KMS-11 (cell line): Measurements from ENCODE around the gene RCAN1.
A peak's percentile ranks its signal among the peaks of the same experiment; 100 is the strongest.

Experiments
- H2AFZ ChIP-seq: fragments of 200-600 bp; sonication (generic); 2 replicates; pipeline ENCODE4 v1.6.1; 2016; ENCODE audit warnings: antibody characterized with exemption, mixed run types, low read depth
- H3K27ac ChIP-seq: fragments of 200-600 bp; sonication (generic); 2 replicates; pipeline ENCODE4 v1.6.1; 2016; ENCODE audit warnings: mild to moderate bottlenecking, mixed run types
- H3K27me3 ChIP-seq: fragments of 200-600 bp; sonication (generic); 2 replicates; pipeline ENCODE4 v1.6.1; 2017; ENCODE audit warnings: mild to moderate bottlenecking, low read depth, mixed run types, moderate library complexity; ENCODE audit not compliant: insufficient read depth
- H3K36me3 ChIP-seq: fragments of 200-600 bp; sonication (generic); 2 replicates; pipeline ENCODE4 v1.6.1; 2017; ENCODE audit warnings: mild to moderate bottlenecking, mixed run types; ENCODE audit not compliant: insufficient read depth
- H3K4me1 ChIP-seq: fragments of 200-600 bp; sonication (generic); 2 replicates; pipeline ENCODE4 v1.6.1; 2016; ENCODE audit warnings: mild to moderate bottlenecking, low read depth, mixed run types; ENCODE audit not compliant: poor library complexity, severe bottlenecking
- H3K4me2 ChIP-seq: fragments of 200-600 bp; sonication (generic); 2 replicates; pipeline ENCODE4 v1.7.0; 2016; ENCODE audit warnings: mild to moderate bottlenecking, mixed run types
- H3K4me3 ChIP-seq: fragments of 200-600 bp; sonication (generic); IDR thresholded peaks from 2 replicates; pipeline ENCODE4 v1.6.1; 2017; ENCODE audit warnings: low read depth, low read length, mixed read lengths; ENCODE audit not compliant: insufficient read depth
- H3K79me2 ChIP-seq: fragments of 200-600 bp; sonication (generic); 2 replicates; pipeline ENCODE4 v1.6.1; 2016; ENCODE audit warnings: low read depth, mixed run types; ENCODE audit not compliant: insufficient read depth
- H3K9ac ChIP-seq: fragments of 200-600 bp; sonication (generic); 2 replicates; pipeline ENCODE4 v1.6.1; 2016; ENCODE audit warnings: mild to moderate bottlenecking, mixed run types
- H4K20me1 ChIP-seq: fragments of 200-600 bp; sonication (generic); 2 replicates; pipeline ENCODE4 v1.6.1; 2016; ENCODE audit warnings: mild to moderate bottlenecking, mixed run types; ENCODE audit not compliant: insufficient read depth
- TF ChIP-seq, protein P1 (sequence below): fragments of 200-600 bp; sonication (generic); conservative IDR thresholded peaks from 2 replicates; pipeline ENCODE4 v1.6.1; 2017; ENCODE audit warnings: low read depth, mild to moderate bottlenecking, antibody characterized with exemption, low read length, moderate library complexity, mixed read lengths

Gene RCAN1

DNA sequence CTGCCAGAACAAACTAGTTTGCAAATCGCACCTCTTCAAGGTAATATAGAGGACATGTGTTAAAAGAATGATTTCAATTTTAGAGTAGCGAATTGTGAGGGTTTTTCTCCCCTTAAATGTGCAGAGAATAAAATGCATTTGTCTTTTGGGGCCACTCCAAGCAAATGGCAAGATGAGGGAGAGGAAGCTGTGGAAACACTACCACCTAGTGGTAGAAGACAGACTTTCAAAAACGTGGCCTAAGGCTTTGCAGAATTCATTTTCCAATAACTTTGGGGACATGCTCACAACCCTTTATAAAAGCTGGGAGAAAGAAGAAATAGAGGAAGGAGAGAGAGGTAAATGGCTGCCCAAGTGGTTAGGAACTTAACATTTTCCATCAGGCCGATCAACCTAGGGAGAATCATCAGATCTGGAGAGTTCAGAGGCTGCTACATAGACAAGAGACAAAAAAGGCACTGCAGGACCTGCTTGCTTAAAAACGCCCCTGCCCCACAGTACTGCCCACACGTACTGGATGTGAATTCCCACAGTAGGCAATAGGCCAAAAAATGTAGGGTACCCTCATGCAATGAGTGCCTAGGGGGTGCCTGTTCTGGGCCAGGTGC is 15.7 kb upstream of the RCAN1 start:
- H3K4me1 ChIP-seq, result no peaks in the 10 kb centered on the region
- H3K4me2 ChIP-seq, result no peak overlapping the region
- TF ChIP-seq, protein P1, sequence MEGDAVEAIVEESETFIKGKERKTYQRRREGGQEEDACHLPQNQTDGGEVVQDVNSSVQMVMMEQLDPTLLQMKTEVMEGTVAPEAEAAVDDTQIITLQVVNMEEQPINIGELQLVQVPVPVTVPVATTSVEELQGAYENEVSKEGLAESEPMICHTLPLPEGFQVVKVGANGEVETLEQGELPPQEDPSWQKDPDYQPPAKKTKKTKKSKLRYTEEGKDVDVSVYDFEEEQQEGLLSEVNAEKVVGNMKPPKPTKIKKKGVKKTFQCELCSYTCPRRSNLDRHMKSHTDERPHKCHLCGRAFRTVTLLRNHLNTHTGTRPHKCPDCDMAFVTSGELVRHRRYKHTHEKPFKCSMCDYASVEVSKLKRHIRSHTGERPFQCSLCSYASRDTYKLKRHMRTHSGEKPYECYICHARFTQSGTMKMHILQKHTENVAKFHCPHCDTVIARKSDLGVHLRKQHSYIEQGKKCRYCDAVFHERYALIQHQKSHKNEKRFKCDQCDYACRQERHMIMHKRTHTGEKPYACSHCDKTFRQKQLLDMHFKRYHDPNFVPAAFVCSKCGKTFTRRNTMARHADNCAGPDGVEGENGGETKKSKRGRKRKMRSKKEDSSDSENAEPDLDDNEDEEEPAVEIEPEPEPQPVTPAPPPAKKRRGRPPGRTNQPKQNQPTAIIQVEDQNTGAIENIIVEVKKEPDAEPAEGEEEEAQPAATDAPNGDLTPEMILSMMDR, result peak; percentile 91
- H2AFZ ChIP-seq, result no peak overlapping the region
- H3K36me3 ChIP-seq, result no peaks in the 10 kb centered on the region
- no peaks in the 10 kb centered on the region for H3K79me2 ChIP-seq
- no peaks in the 10 kb centered on the region for H4K20me1 ChIP-seq
- no peak overlapping the region for H3K27ac ChIP-seq
- H3K9ac ChIP-seq, result no peak overlapping the region
- H3K4me3 ChIP-seq, result no peak overlapping the region
- no peaks in the 10 kb centered on the region for H3K27me3 ChIP-seq

DNA sequence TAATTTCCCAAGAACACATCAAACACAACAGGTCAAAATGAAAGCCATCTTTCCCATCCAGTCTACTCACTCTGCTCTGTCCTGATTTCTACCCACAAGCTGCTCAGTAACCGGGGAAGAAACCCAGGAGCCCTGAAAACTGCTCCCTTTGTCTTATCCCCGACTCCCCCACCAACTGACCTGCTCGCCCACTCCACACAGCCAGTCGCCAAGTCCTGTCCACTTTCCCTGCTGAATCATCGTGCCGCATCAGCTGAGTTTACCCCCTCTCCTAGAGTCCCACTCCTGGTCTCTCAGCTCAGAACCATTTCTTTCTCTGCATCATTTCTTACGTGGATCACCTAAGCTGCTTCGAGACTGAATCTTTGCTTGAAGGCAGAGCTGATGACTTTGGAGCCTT is 11.2 kb upstream of the RCAN1 start:
- no peaks in the 10 kb centered on the region for H4K20me1 ChIP-seq

DNA sequence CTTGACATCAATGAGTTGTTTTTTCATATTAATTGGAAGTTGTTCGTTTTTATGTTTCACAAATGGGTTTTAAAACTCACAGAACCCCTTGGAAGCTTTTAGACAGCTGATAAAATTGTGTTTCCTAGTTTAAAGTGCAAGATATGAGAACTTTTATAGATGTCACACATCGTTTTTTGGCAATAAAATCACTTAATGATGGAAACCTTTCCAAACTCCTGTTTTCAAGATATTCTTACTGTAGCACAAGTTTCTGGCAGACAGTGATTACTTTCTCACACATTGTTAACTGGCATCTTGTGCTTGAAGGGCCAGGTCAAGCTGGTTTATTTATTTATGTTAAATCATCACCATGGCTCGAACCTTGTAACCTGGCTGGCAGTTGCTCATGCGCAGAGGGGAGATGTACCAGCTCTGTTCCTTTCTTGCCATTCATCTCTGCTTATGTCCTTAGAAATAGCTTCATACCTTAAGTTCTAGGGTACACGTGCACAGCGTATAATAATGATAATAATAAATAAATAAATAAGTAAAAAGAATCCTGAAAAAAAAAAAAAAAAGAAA is 10.2 kb upstream of the RCAN1 start:
- no peaks in the 10 kb centered on the region for H3K79me2 ChIP-seq
- H3K4me3 ChIP-seq, result no peak overlapping the region
- H3K4me2 ChIP-seq, result no peak overlapping the region
- H3K27ac ChIP-seq, result no peak overlapping the region
- no peak overlapping the region for H3K9ac ChIP-seq
- TF ChIP-seq, protein P1, result no peak
- no peak overlapping the region for H2AFZ ChIP-seq
- no peaks in the 10 kb centered on the region for H3K27me3 ChIP-seq
- no peaks in the 10 kb centered on the region for H3K36me3 ChIP-seq
- no peaks in the 10 kb centered on the region for H4K20me1 ChIP-seq
- H3K4me1 ChIP-seq, result no peaks in the 10 kb centered on the region

More for the DNA sequence above, 11.2 kb upstream of the RCAN1 start:
- H3K4me1 ChIP-seq, result no peaks in the 10 kb centered on the region
- no peak overlapping the region for H3K4me3 ChIP-seq
- H2AFZ ChIP-seq, result no peak overlapping the region
- H3K27me3 ChIP-seq, result no peaks in the 10 kb centered on the region
- H3K36me3 ChIP-seq, result no peaks in the 10 kb centered on the region
- H3K4me2 ChIP-seq, result no peak overlapping the region
- no peak overlapping the region for H3K27ac ChIP-seq
- H3K9ac ChIP-seq, result no peak overlapping the region
- TF ChIP-seq, protein P1, result no peak
- no peaks in the 10 kb centered on the region for H3K79me2 ChIP-seq

DNA sequence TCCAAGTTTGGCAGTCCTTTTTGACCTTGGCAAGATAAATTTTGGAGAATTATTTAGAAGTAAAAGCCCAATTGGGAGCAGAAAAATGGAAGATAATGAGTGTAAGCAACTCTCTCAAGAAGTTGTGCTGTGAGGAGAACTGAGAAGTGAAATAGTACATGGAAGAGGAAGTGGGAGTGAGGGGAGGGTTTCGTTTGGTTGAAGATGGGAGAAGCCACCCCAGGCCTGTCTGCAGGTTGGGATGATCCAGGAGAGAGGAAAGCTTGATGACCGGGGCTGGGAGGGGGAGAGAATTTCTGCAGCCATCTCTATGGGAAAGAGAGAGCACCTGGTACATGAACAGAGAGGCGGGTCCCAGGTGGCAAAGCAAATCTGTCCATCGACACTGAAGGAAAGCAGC is 8.6 kb upstream of the RCAN1 start:
- Histone ChIP-seq H3K4me2 (no peak overlapping the region), H2AFZ (no peak overlapping the region), H4K20me1 (no peaks in the 10 kb centered on the region)

More for the DNA sequence above, 8.6 kb upstream of the RCAN1 start:
- Histone ChIP-seq H3K79me2 (no peaks in the 10 kb centered on the region), H3K27me3 (no peaks in the 10 kb centered on the region), H3K9ac (no peak overlapping the region), H3K4me1 (no peaks in the 10 kb centered on the region), H3K27ac (no peak overlapping the region), H3K36me3 (no peaks in the 10 kb centered on the region), H3K4me3 (no peak overlapping the region)
- TF ChIP-seq, protein P1, result no peak
